ENCODE results near the gene LIFR.
"Not testable (repeated sequence)": the region's sequence is repeated elsewhere in the genome, so short reads cannot be mapped to it uniquely, and the experiment has no call there.

Gene LIFR

GRCh38 chr5:38582293-38582974, 26.0 kb upstream of the LIFR start:
- DNase-seq: no peak

GRCh38 chr5:38581597-38581996, 25.2 kb upstream of the LIFR start:
- no peak for DNase-seq

GRCh38 chr5:38579105-38579504, 22.7 kb upstream of the LIFR start:
- no peak for DNase-seq

GRCh38 chr5:38576961-38577684, 20.7 kb upstream of the LIFR start:
- no peak for DNase-seq

GRCh38 chr5:38576442-38576841, 20.0 kb upstream of the LIFR start:
- DNase-seq: no peak

GRCh38 chr5:38575476-38575875, 19.0 kb upstream of the LIFR start:
- DNase-seq: no peak

- no peak for DNase-seq
Measured at GRCh38 chr5:38574009-38574408, 17.6 kb upstream of the LIFR start.

GRCh38 chr5:38573521-38573920, 17.1 kb upstream of the LIFR start:
- no peak for DNase-seq

GRCh38 chr5:38569180-38569579, 12.7 kb upstream of the LIFR start:
- DNase-seq: no peak

- not testable (repeated sequence) for DNase-seq
Measured at GRCh38 chr5:38567306-38567705, 10.9 kb upstream of the LIFR start.

GRCh38 chr5:38563624-38564023, 7.2 kb upstream of the LIFR start:
- no peak for DNase-seq

- DNase-seq: no peak
Measured at GRCh38 chr5:38562444-38563210, 6.2 kb upstream of the LIFR start.

- DNase-seq: no peak
Measured at GRCh38 chr5:38559428-38559827, 3.0 kb upstream of the LIFR start.

GRCh38 chr5:38557792-38558191, 1.3 kb upstream of the LIFR start:
- no peak for DNase-seq

- DNase-seq: no peak
Measured at GRCh38 chr5:38557308-38557710, 863 bp upstream of the LIFR start.

GRCh38 chr5:38556088-38556598, 303 bp downstream of the LIFR start:
- peak in 1 of 2 experiments; percentile 23 for DNase-seq

GRCh38 chr5:38555354-38556087, 925 bp downstream of the LIFR start:
- DNase-seq: no peak

GRCh38 chr5:38554861-38555260, 1.6 kb downstream of the LIFR start:
- no peak for DNase-seq

- DNase-seq: no peak
Measured at GRCh38 chr5:38554403-38554802, 2.0 kb downstream of the LIFR start.

- DNase-seq: no peak
Measured at GRCh38 chr5:38553001-38553521, 3.4 kb downstream of the LIFR start.

GRCh38 chr5:38551030-38552017, 5.1 kb downstream of the LIFR start:
- no peak for DNase-seq
